ENCODE results near the gene SURF6. TPM values are rescaled to one million over a fixed set of nuclear protein-coding genes. Genes with fewer than 3 reads are reported as not detected.

The SURF6 gene
- total RNA-seq, 1 donor from 2014 or later: 15.0 TPM

DNA sequence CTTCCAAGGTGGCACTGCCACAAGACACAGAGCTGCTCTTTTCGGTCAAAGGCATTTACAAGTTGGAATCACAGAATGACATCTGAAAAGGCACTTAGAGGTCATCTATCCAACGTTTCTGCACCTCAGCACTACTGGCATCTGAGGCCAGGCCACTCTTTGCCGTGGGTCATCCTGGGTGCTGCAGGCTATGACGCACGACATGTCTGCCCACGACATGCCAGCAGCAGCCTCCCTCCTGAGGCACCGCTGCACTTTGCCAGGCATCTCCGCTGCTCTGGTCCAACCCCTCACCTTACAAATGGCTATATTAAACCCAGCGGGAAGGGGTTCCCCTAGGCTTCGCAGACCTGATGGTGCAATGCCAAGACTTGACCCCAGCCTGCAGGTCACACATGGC lies 31.8 kb upstream of the SURF6 start:
- no peak for DNase-seq

DNA sequence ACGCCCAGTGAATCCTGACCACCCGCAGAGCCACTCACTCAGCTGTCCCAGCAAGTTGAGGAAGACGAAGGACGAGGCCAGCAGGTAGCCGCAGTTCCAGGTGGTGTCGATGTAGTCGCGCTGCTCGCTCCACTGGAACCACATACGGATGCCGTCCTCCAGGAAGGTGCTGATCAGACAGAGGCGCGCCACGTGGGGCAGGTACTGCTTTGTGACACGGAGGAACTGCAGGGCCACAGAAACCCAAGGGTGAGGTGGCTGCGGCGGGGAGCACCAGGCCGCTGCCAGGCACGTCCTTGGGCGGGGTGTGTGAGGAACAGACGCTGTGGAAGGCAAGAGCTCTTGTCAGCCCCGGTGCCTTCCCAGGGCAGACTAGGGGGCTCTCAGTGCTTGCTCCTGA lies 31.2 kb upstream of the SURF6 start:
- no peak for DNase-seq

DNA sequence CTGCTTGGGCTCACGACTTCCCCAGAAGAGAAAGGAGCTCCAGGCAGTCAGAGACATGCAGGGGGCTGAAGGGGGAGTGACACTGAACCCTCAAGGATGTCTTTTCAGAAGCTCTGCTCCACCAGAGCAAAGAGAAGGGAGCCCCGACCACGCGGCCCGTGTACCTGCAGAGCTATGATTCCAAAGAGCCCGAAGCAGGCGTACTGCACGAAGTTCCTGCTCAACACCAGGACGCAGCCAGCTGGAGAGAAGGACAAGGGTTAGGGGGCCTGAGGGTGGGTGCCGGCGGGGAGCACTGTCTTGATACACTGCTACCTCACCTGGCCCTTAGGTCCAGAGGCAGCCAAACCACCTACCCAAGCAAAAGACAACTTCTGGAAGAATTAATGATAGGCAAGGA lies 30.4 kb upstream of the SURF6 start:
- DNase-seq: no peak

DNA sequence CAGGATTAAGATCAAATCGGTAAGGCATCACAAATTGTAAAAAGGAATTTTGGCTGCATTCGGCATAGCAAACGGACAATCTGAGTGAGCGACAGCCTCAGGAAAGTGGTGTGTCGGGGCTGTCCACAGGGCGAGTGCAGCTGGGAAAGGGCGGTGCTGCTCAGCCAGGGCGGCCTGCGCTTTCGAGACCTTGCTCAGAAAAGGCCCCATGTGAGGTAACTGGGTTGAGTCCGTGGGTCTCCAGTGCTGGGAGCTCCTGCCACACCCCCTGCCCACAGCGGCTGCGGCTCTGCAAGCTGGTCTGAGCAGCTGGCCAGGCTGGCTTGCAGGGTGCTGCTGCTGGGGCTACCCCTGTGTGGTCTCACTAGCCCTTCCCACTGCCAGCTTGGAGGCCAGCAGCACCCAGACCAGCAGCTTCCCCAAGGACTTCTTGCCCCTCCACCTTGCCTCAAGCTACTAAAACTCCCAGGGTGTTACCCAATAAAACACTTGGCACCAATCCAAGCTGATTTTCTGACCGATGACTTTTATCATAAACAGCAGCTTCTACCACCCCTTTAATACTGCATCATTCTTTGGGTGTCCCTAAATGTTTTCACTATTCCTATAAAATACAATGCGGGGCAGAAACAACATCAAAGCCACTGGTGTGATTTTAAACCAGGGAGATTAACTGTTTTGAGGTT lies 26.5 kb upstream of the SURF6 start:
- no peak for DNase-seq

DNA sequence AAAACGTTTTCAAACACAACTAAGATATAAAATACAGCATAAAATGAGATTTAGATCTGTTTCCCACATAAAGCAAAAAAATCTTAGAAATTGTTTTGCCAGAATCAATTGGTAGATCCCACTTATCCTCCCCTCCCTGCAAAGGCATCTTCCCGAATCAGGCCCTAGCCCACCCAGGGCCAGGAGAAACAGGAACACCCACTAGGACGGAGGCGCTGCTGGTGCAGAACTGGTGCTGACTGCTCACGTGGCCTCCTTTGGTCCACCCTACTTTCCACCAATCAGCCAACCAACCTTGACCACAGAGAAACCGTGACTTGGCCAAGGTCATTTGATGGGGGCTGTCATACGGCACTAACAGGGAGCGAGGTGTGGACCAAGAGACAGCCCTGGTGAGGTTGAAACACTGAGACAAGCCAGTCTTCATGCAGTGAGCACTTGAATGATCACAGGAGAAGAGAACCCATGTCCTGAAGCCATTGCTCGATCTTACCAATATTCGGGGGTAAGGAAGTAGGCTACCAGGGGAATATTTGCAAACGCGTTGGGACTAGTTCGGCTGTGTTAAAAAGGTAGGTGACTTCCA lies 25.6 kb upstream of the SURF6 start:
- no peak for DNase-seq

DNA sequence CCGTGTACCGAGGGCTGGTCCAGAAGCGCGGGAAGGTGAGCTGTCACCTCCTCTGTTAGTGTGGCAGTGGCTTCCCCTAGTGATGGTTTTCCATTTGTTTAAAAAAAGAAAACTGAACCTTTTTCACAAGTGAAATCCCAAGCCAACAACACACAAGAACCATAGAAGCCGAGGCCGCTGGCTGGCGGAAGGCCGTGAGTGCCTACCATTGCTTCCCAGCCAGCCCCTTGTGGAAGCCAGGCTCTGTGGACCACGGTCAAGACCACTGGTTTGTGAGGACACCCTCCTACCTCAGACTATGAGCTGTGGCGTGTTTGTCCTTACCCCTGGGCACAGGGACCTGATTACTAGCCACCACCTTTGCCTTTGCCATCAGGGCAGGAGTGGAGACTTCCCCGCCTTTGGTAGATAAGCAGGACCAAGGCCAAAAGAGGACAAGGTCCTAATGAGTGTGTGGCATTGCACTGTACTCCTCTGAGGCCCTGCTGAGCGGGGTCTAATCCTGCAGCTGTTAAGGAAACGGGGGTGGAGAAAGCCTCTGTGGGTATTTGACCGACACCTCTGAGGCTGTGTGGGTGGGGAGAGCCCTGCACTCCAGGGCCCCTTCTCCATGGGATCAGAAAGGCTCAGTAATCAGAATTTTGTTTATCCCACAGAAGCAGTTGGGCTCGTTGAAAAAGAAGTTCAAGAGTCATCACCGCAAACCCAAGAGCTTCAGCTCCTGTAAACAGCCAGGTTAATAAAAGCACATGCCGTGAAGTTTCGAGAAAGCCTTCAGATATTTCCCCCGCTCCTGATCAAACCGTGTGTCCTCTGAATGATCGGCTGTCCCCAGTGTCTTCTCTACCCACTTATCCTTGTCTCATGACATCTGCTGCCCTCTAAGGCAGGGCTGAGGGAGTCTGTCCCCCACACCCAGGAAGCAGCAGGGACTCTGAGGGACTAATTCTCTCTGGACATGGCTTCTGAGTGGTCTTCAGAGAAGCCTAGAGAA lies 24.7 kb upstream of the SURF6 start:
- no peak for DNase-seq

DNA sequence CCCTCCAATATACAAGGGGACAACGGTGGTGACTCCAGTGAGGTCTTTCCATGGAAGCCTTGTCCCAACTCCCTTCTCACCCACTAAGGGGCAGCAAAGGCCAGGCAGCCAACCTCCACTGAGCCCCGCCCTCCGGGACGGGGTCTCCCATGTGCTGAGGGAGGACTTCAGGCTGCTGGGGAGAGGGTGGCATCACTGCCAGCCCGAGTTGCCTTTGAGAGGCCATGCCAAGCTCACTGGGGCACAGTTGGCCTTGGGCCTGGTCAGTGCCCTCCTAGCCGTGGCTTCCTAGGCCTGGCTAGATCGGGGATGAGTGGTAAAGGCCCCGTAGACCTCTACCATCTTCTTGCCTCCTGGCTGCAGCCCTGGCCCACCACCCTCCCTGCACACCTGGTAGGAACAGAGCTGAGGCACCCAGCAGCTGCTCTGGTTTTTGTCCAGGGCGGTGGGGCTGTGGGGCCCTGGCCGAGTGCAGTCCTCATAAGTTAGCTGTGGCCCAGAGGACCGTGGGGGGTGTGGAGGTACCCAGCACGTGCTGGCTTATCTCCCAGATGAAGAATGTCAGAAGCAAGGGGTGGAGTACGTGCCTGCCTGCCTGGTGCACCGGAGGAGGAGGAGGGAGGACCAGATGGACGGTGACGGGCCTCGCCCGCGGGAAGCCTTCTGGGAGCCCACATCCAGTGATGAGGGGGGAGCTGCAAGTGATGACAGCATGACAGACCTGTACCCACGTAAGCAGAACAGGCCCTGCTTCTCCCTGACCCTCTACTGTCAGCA lies 23.6 kb upstream of the SURF6 start:
- peak; percentile 38 for DNase-seq

DNA sequence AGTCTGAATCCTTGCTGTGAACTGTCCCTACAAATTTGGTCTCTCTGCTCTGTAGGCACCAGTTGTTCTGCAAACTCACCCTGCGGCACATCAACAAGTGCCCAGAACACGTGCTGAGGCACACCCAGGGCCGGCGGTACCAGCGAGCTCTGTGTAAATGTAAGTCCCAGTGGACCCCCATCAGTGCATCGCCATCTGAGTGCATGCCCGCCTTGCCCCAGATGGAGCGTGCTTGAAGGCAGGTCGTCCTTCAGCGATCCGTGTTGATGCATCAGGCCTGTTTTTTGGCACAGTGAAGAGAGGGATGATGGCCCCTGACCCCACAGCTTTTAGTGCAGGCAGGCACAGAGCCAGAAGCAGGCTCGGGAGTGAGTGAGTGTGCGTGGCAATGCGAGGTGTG lies 21.7 kb upstream of the SURF6 start:
- no peak for DNase-seq

DNA sequence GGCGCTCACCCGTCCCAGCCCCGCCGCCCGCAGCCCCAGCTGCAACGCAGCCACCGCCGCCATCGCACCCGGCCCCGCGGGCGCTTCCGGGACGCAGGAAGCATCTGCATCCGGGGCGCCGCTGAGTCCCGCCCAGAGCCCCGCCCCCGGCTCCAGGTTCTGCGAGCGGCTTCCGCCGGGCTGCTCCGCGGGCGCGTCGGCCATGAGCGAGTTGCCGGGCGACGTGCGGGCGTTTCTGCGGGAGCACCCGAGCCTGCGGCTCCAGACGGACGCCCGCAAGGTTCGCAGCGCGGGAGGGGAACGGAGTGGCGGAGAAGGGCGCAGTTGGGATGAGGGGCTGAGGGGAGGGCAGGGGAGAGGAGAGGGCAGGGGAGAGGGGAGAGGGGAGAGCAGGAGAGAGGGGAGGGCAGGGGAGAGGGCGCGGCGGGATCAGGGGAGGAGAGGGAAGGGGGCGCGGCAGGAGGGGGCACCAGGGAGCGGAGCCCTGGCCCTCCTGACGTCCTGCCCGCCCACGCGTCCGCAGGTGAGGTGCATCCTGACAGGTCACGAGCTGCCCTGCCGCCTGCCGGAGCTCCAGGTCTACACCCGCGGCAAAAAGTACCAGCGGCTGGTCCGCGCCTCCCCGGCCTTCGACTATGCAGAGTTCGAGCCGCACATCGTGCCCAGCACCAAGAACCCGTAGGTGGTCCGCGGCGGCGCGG lies 20.6 kb upstream of the SURF6 start, which contains the start of the genes SURF1 and SURF2:
SURF1 (minus strand) TSS at position 97 of the 701 bp plus-strand sequence; CDS start at position 63, 34 bp downstream.
SURF2 (plus strand) TSS at position 160 of the 701 bp plus-strand sequence; CDS start at position 203, 43 bp downstream.
- peak; percentile 64 for DNase-seq

DNA sequence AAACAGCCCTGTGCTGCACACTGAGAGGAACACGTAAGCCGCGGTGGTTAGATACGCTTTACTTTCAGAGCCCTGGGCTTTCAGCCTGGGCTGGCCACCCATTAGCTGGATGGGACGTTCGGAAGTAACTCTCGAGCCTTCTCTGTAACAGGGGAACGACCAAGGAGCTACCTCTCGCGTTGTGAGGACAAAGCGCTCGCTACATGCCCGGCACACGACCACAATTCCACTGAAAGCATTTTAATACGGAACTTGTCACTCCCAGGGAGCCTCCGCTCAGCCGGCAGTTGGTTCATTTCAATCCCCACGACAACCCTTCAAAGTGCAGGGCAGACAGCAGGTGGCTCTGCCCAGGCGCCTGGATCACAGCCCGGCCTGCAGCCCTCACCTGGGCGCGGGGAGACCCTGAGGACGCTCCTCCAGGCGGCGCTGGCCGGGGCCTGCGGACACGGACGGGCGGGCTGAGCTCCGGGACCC lies 19.9 kb upstream of the SURF6 start:
- DNase-seq: peak; percentile 51

DNA sequence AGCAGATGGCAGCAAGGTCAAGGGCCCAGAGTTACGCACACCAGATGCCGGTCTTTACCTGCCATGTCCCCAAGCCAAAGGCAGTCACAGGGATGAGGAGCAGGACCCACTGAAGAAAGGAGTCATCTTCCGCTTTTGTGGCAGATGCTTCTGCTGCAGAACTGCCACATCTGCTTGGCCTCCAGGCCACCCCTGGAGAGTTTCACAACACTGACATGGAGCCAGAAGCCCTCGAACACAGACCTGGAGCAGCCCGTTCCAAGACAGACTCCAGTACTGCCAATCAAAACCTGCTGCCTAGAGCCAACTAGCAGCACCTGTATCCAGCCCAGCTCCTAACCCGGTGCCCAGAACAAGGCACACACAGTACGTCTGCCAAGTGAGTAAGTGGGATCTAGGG lies 18.8 kb upstream of the SURF6 start:
- no peak for DNase-seq

DNA sequence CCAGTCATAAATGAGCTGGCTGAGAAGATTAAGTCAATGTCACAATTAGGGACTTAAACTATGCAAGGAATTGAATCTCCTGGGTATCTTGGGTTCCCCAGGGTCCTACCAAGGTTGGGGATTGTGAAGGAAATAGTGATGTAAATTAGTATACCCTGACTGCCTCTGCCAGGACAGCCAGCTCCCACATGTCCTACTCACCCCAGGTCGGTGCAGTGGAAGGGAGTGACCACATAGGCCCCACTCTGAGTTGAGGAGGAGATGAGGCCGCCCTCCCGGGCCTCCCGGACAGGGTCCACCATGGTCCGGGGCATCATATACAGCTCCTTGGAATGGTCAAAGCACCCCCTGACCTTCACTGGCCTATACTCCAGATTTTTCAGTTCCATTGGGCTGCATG lies 17.6 kb upstream of the SURF6 start:
- no peak for DNase-seq

DNA sequence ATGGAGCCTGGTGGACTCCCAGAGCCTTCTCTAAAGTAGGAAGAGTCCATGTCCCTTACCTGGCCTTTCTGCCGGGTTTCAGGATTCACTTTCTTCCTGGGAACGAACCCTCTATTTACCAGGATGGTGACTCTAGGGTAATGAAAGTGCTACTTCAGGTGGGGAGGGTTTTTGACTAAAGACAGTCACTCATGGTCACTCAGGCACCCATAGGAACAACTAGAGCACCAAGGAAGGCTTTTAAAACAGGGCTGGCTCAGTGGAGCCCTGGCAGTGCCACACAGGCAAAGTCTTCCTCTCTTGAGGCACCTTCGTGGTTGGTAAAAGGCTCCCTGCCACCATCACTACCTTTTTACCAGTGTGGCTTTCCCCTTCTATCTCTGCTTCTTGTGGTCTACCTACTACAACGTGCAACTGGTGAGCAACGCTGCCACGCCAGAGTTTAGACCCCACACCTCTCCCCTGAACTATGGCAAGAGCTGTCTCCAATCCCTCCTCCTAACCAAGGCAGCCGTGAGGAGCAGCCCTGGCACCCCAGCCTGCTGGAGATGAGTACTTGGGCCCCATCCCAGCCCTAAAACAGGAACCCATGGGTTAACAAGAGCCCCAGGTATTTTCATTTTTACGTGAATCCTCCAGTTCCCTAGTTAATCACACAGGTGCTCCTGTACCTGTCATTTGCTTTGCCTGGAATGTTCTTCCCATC lies 16.8 kb upstream of the SURF6 start:
- no peak for DNase-seq

DNA sequence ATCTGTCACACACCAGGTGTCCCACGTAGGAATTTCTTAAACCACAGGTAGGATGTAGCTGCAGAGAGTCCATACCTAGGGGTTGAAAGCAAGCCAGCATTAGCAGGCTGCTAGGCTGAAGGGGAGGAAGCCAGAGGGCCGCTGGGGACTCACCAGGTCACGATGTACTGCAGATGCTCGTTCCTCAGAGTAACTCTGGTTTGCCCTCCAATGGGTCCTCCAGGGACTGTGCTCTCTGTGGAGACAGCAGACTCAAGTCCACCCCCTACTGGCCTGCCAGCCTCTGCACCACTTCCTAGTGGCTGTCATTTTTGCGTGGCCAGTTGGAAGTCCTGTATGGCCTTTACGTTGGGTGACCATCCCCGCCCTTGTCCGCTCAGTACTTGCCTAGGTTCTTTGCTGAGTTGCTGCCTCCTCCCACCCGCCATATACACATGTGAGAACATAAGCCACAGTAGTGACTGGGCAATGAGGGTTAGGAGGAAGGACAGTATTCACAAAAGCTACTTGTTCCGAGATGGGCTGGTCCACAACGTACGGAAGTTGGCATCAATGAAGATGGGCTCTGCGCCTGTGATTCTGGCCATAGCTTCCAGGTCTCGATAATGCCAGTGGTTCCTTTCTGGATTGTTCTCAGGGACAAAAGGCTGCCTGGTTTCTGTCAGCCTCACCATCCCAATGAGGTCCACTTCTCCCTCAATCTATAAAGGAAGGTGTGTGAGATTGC lies 16.1 kb upstream of the SURF6 start:
- DNase-seq: peak; percentile 76

DNA sequence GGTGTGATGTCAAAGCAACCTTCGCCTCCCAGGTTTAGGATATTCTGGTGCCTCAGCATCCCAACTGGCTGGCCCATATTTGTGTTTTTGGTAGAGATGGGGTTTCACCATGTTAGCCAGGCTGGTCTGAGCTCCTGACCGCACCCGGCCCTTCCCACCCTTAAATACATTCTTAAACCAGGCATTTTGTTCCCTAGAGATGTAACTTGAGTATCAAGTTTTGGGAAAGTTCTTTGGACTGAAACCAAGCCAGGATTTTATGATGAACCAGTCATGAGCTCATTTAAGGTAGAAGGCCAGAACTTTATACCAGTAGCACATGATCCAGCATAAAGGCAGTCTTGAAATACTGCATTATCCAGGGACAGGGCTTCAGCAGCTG lies 15.5 kb upstream of the SURF6 start:
- DNase-seq: no peak

DNA sequence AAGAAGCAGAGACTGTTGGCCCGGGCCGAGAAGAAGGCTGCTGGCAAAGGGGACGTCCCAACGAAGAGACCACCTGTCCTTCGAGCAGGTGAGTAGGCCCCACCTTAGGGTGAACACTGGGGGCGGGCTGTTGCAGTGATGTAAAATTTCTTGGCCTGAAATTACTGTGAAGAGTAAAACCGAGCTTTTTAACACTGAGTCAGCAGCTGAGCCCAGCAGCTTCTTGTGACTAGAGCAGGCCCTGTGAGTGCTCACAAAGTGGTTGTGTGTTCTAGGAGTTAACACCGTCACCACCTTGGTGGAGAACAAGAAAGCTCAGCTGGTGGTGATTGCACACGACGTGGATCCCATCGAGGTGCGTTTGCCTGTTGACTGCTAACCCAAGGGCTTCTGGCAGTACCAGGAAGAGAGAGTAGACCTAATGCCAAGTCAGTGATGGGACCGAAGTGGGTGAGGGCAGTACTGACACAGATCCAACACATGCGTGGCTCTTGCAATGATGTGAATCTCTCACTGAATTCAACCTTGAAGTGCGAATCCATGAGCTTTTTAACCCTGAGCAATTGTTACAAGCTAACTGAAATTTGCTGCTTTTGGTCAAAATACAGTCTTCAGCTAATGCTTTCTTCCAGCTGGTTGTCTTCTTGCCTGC lies 14.1 kb upstream of the SURF6 start:
- DNase-seq: no peak

DNA sequence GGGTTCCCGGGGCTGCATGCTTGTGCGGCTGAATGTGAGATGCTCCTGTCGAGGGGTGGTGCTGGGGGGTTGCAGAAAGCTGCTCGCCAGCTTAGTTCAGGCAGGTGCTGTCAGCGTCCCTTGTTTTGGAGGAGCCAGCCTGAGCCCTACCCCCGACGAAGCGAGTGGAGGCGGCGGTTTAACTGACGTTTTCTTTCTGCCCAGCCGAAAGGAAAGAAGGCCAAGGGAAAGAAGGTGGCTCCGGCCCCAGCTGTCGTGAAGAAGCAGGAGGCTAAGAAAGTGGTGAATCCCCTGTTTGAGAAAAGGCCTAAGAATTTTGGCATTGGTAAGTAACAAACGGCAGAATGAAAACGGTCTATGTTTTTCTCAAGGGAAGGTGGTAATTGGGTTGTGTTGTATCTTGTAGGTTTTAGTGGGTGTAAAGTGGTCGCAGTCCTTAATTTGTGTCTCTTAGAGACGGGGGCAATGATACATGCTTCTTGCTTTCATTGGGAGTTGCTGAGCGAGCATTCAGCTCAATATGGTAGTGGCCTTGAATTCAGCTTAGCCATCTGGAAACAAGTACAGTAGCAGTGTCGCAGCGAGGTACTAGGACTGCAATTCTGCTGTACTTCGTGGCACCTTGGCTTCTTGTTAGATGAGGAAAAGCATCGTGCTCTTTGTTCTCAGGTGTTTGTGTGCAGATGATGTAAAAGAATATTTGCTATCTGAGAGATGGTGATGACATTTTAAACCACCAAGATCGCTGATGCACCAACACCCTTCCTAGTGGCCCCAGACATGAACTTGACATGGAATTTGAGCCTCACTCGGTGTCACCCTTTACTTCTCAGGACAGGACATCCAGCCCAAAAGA lies 13.0 kb upstream of the SURF6 start:
- peak; percentile 11 for DNase-seq

DNA sequence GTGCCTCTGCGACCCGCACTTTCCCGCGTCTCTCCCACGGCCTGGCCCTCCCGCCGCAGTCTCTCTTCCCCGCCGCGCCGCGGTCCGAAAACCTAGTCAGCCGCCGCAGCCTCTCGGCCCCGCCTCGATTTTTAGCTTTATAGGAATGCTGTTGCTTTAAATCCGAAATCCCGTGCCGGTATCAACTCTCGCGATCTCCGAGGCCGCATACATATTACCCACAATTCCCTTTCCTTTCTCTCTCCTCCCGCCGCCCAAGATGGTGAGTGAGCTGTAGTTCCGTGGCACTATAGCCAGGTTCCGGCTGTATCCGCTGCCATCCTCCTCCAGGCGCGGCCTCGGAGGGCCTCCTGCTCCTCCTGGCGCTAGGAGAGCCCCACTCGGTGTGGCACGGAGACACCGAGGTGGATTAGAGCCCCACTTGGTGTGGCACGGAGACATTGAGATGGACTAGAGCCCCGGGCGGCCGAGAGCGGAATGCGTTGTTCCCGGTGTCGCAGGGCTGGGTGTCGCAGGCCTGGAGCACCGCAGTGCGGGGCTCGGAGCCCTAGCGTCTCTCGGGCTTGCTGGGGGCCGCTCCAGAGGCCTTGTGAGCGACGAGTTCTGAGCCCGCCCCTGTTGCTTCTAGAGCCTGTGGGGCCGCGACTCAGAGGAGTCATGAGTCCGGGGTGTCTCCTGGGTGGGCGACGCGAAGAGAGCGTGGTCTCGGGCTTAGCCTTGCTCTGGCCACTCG lies 12.2 kb upstream of the SURF6 start, which contains the start of the genes MED22 and RPL7A:
MED22 (minus strand) TSS at position 147 of the 733 bp plus-strand sequence. CDS start 1,469 bp downstream, outside the sequence.
RPL7A (plus strand) TSS at position 234 of the 733 bp plus-strand sequence; CDS start at position 260, 26 bp downstream.
- DNase-seq: peak; percentile 97
